ENCODE results near the gene SFRP2.

- TF ChIP-seq, protein P1, sequence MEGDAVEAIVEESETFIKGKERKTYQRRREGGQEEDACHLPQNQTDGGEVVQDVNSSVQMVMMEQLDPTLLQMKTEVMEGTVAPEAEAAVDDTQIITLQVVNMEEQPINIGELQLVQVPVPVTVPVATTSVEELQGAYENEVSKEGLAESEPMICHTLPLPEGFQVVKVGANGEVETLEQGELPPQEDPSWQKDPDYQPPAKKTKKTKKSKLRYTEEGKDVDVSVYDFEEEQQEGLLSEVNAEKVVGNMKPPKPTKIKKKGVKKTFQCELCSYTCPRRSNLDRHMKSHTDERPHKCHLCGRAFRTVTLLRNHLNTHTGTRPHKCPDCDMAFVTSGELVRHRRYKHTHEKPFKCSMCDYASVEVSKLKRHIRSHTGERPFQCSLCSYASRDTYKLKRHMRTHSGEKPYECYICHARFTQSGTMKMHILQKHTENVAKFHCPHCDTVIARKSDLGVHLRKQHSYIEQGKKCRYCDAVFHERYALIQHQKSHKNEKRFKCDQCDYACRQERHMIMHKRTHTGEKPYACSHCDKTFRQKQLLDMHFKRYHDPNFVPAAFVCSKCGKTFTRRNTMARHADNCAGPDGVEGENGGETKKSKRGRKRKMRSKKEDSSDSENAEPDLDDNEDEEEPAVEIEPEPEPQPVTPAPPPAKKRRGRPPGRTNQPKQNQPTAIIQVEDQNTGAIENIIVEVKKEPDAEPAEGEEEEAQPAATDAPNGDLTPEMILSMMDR (IDR thresholded peaks at IDR 0.05; ENCODE audit: low read depth, low read length, missing input control), result no peak
- TF ChIP-seq JUND (IDR thresholded peaks at IDR 0.05) (no peak), TAF1 (conservative IDR thresholded peaks at IDR 0.05) (no peak), GABPA (IDR thresholded peaks at IDR 0.05 in 1 of 2, conservative IDR thresholded peaks at IDR 0.05 in 1 of 2) (no peak), MAX (IDR thresholded peaks at IDR 0.05) (no peak), YY1 (IDR thresholded peaks at IDR 0.05) (no peak), RAD21 (IDR thresholded peaks at IDR 0.05) (no peak), RXRA (IDR thresholded peaks at IDR 0.05) (no peak)
- TF ChIP-seq, protein P2, sequence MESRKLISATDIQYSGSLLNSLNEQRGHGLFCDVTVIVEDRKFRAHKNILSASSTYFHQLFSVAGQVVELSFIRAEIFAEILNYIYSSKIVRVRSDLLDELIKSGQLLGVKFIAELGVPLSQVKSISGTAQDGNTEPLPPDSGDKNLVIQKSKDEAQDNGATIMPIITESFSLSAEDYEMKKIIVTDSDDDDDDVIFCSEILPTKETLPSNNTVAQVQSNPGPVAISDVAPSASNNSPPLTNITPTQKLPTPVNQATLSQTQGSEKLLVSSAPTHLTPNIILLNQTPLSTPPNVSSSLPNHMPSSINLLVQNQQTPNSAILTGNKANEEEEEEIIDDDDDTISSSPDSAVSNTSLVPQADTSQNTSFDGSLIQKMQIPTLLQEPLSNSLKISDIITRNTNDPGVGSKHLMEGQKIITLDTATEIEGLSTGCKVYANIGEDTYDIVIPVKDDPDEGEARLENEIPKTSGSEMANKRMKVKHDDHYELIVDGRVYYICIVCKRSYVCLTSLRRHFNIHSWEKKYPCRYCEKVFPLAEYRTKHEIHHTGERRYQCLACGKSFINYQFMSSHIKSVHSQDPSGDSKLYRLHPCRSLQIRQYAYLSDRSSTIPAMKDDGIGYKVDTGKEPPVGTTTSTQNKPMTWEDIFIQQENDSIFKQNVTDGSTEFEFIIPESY (IDR thresholded peaks at IDR 0.05), result no peak
Observed at GRCh38 chr4:153781717-153782416, 7.0 kb downstream of the SFRP2 start.
